HG03469 (cell line): ENCODE data around the gene GDI2.

ENCODE experiments used
- ATAC-seq: cut with Tn5 transposase; IDR thresholded peaks from one replicate; pipeline ENCODE4 v1.9.1; 2021; ENCODE audit warnings: mild to moderate bottlenecking, moderate library complexity, moderate number of reproducible peaks; ENCODE audit not compliant: unreplicated experiment

The GDI2 gene

DNA sequence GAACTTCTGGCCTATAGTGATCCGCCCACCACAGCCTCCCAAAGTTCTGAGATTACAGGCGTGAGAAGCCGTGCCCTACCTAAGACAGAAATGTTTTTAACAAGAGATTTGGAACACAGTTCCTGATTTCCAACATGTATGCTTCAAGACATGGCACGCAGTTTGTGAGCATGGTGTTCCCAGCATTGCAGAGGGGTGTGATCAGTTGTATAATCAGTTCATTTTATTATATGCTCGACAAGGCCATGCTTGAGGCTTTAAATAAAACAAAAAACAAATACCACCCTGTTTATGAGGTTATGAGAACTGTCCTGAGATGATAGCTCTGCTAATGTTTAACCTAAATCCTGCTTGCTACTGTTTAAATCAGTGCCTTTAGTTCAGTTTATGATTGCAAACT is 68.4 kb downstream of the GDI2 start:
- ATAC-seq: no peak

- no peak for ATAC-seq
Observed at GRCh38 chr10:5743736-5744135, 69.5 kb downstream of the GDI2 start.

DNA sequence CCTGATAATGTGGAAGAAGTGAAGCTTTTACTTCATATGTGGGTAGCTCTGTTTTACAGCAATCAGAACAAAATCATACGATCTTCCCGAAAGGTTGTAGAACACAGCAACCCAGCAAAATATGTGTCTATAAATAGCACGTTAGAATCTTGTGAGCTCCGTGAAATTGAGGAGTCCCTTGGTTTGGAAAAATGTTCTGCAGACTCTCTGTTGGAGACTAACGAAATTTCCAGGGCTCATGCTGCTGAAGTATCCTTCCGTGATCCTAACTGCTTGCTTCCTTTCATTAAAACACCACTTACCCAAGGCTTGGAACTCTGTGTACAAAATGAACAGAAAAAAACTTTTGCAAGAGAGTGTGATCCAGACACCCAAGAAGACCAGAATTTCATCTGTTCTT is 71.1 kb downstream of the GDI2 start:
- no peak for ATAC-seq

DNA sequence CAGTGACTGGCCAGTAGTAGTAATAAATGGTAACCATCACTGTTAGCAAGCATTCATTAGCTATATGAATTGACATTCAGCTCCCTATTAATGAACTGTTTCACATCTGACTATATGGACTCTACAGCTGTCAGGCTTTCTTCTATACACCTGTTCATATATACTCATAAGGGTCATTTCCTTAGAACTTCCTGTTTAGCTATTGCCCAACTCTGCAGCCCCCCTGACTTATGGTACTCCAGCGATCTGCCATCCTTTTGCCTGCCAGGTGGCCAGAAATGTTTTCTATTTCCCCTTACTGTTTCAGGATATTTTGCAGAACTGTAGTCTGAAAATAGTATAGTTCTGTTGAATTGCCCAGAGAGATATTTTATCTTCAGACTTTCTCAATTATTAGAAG is 72.0 kb downstream of the GDI2 start:
- no peak for ATAC-seq

GRCh38 chr10:5738427-5738826 is 74.8 kb downstream of the GDI2 start:
- no peak for ATAC-seq

DNA sequence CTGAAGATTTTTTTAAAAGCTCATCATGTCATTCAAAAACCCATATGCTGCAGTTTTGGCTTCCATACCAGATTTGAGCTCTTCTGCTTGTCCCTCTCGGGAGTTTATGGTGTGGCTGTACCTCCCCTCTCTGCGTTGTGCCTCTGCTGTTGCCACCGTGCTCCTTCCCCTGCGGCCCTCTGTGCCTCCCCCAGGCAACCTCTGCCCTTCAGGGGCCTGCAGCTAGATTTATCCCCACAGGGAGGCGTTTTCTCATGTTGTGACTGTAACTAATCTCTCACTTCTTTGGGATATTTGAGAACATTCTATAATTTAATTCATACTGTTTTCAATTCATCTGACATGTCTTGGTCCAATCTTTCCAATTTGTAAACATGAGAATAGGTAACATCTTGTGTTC is 75.9 kb downstream of the GDI2 start:
- ATAC-seq: no peak

DNA sequence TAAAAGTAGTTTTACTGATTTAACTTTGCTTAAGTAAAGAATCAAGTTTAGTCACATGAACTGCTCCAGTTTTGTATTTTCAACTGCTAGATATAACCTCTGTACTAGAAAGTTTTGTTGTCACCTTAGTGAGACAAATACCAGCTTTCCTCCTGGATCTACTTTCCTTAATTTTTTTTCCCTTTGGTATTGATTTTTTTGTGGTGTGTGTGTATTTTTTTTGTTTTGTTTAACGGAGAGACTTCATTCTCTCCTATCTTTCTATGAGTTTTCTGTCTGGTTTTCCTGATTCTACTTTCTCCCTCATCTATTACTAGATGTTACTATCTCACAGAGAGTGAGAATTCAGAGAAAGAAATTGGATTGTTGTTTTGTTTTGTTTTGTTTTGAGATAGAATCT is 76.6 kb downstream of the GDI2 start:
- ATAC-seq: no peak

- ATAC-seq: no peak
Observed at GRCh38 chr10:5735119-5735518, 78.1 kb downstream of the GDI2 start.

DNA sequence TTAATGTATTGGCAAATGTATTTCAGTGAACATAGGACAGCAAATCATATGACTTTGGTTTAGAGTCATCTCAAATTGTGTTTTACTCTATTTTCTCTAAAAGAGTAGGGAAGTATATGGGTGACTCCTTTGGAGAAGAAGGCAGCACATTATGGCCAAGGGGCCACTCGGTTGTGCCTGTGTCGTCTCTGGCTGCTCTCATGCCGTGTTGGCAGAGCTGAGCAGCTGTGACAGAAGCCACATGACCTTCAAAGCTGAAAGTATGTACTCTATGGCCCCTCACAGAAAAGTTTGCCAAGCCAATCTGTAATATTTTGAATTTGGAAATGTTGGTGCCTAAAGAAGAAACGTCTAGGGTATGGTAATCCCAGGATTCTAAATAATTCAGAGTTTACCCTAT is 81.1 kb downstream of the GDI2 start:
- no peak for ATAC-seq

GRCh38 chr10:5731559-5731958 is 81.7 kb downstream of the GDI2 start:
- ATAC-seq: no peak

GRCh38 chr10:5730766-5731165 is 82.5 kb downstream of the GDI2 start:
- no peak for ATAC-seq

DNA sequence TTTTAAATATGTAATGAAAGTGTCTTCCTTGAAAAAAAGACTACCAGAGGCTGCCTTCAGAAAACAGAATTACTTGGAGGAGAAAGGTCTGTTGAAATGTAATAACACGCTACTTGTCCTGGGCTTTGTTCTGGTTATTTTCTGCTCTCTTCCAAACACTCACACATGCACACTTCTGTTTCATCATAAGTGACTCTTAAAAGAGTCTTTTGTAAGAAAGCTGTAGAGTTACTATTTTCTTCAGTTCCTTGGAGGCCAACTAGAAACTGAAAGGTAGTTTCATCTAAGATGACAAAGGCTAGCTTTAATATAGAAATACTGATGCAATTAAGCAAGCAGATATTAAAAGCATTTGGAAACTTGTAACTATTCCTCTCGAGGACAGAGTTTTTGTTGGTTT is 89.5 kb downstream of the GDI2 start:
- ATAC-seq: no peak

GRCh38 chr10:5720182-5720581 is 93.1 kb downstream of the GDI2 start:
- ATAC-seq: no peak

DNA sequence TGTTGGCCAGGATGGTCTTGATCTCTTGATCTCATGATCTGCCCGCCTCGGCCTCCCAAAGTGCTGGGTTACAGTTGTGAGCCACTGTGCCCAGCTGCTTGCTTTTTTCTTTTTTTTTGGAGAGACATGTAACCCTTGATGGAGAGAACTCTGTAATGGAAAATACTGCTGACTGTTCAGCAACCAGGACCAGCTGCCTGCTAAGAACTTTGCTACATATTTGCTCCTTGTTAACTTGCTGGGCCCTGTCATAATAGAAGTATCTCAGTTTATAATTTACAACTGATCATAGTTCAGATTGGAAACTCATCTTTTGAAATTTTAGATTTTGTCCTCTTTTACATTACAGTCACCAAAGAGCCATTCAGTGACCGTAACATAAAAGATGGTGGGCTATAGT is 93.7 kb downstream of the GDI2 start:
- no peak for ATAC-seq
